Body of pancreas (tissue), 4 donors: Measurements from ENCODE around the gene NPHP1. TPM values are rescaled to one million over a fixed set of nuclear protein-coding genes. Genes with fewer than 3 reads are reported as not detected.
"Not testable (repeated sequence)": the region's sequence is repeated elsewhere in the genome, so short reads cannot be mapped to it uniquely, and the experiment has no call there.

Source experiments
- ATAC-seq: fragments of 150-250 bp; one replicate; pipeline ENCODE4 v1.9.1; 2016
- DNase-seq, 4 donors: peaks; one replicate each; pipeline ENCODE4 v3.0.0-alpha.2; 2019
- H3K27ac ChIP-seq, 4 donors: fragments of 200-600 bp; sonication (generic); 1 replicate in 3 of 4; 2 replicates in 1 of 4; pipeline versions ENCODE4 v1.5.1 to v1.6.1; 2016 to 2019; ENCODE audit warnings: mild to moderate bottlenecking in 1 of 4, mixed read lengths in 1 of 4, moderate library complexity in 1 of 4
- H3K27me3 ChIP-seq, 2 donors: fragments of 200-600 bp; sonication (generic); one replicate each; pipeline ENCODE4 v1.6.0; 2016; ENCODE audit warnings: mild to moderate bottlenecking in 1 of 2
- H3K36me3 ChIP-seq, 2 donors: fragments of 200-600 bp; sonication (generic); replicated peaks in 1 of 2; 2 replicates each; pipeline ENCODE4 v1.5.1; 2016; ENCODE audit warnings: low read depth in 2 of 2; ENCODE audit not compliant: insufficient read depth in 1 of 2
- H3K4me1 ChIP-seq: fragments of 200-600 bp; sonication (generic); one replicate; pipeline ENCODE4 v1.6.0; 2016
- H3K4me3 ChIP-seq, 2 donors: fragments of 200-600 bp; sonication (generic); 1 replicate in 1 of 2; 2 replicates in 1 of 2; pipeline ENCODE4 v1.5.1; 2016 to 2019
- H3K9me3 ChIP-seq, 3 donors: fragments of 200-600 bp; sonication (generic); 1 replicate in 2 of 3; 2 replicates in 1 of 3; pipeline ENCODE4 v1.5.1; 2016
- POLR2A ChIP-seq, 3 donors: fragments of 450-650 bp; IDR thresholded peaks; one replicate each; pipeline ENCODE4 v1.6.1; 2016; ENCODE audit warnings: antibody characterized with exemption in 3 of 3, mild to moderate bottlenecking in 2 of 3
- WGBS, 2 donors: methylation state at CpG; one replicate each; pipeline ENCODE4 v1.1.5; 2017; 5-methylcytosine and 5-hydroxymethylcytosine counted together
- intact Hi-C: fragments of 100-400 bp; cut with DNase I; formaldehyde crosslinking; loops from one replicate; pipeline ENCODE4 v1.15.1; 2023
- total RNA-seq, 2 donors: library from RNA; depleted of rRNA; stranded (reverse); fragments of >200 nt; gene quantifications; one replicate each; pipeline ENCODE4 v1.1.0, GENCODE V29; 2016
- TF ChIP-seq, protein P1 (sequence below), 7 experiments: fragments of 450-650 bp in 4 of 7; fragments of 200-600 bp in 3 of 7; sonication (generic) in 3 of 7; IDR thresholded peaks; one replicate each; pipeline ENCODE4 v1.5.1; 2016 to 2019; ENCODE audit warnings: antibody characterized with exemption in 7 of 7

The NPHP1 gene
- total RNA-seq, 2 donors from 2014 or later = 1.3 to 3.6 TPM

DNA sequence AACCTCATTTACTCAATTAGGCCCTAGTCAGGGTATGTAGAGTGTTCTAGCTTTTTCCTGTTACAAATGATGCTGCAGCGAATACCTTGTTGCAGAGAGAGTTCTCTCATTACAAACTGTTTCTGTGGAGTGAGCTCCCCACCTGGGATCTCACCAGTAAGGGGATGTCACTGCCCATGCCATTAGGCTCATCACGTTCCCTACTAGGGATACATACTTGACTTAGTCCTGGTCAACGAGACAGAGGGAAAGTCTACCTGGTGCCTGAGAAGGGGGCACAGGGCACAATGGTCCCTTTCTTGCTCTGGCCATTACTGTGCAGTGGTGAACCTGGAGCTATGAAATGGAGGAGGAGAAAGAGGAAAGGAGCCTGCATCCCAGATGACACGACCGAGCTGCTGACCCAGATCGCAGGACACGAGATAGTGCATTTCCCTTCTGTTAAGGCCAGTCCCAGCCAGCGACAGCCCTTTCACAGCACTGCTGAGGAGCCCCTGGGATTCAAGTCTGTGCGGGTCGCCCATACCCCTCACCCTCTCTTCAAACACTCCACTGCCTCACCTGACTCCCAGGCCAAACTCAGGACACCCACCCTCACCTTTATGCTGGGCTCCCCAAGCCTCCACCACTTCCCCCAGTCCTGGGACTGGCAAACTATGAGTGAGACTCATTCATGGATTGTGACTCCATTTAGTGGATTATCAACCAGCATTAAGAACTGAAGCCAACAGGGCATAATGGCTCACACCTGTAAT lies 105.2 kb downstream of the NPHP1 start:
- intact Hi-C loops = no loop called here
- peak overlapping the region in 3 of 4 donors; percentile 80 to 88 (median 82) for H3K27ac ChIP-seq
- WGBS, 2 donors = 74 to 75% methylated on average over 6 to 10 of the region's 10 CpGs

DNA sequence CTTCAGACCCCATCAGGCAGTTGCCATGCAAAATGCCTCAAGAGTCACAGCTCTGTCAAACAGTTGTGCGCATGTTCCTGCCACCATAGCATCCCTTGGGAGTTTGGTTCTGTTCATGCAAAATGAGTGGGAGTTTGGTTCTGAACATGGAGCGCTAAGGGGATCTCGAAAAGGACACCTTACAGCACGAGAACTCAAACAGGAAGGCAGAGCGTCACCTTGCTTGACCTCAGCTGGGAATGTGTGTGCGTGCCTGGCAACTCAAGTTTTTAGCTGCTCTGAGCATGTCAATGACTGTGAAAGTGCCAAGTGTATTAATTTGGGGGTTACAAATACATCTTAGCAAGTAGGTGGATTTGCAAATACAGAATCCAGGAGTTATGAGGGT lies 105.8 kb downstream of the NPHP1 start:
- Histone ChIP-seq H3K36me3 (no peaks in the 10 kb centered on the region), H3K9me3 (no peaks in the 10 kb centered on the region), H3K4me1 (peaks cover 38% of the 10 kb centered on the region), H3K27ac (no peak overlapping the region), H3K4me3 (no peak overlapping the region), H3K27me3 (no peaks in the 10 kb centered on the region)
- intact Hi-C loops = no loop called here
- DNase-seq (no peak), ATAC-seq (no peak)
- 65 to 73% methylated on average over 6 of the region's 6 CpGs for whole genome bisulfite sequencing, 2 donors
- TF ChIP-seq, protein P1, sequence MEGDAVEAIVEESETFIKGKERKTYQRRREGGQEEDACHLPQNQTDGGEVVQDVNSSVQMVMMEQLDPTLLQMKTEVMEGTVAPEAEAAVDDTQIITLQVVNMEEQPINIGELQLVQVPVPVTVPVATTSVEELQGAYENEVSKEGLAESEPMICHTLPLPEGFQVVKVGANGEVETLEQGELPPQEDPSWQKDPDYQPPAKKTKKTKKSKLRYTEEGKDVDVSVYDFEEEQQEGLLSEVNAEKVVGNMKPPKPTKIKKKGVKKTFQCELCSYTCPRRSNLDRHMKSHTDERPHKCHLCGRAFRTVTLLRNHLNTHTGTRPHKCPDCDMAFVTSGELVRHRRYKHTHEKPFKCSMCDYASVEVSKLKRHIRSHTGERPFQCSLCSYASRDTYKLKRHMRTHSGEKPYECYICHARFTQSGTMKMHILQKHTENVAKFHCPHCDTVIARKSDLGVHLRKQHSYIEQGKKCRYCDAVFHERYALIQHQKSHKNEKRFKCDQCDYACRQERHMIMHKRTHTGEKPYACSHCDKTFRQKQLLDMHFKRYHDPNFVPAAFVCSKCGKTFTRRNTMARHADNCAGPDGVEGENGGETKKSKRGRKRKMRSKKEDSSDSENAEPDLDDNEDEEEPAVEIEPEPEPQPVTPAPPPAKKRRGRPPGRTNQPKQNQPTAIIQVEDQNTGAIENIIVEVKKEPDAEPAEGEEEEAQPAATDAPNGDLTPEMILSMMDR (IDR thresholded peaks at IDR 0.05) = no peak
- no peak for TF ChIP-seq POLR2A (IDR thresholded peaks at IDR 0.05)

More for the DNA sequence above, 105.2 kb downstream of the NPHP1 start:
- H3K4me3 ChIP-seq = no peak overlapping the region
- no peaks in the 10 kb centered on the region for H3K9me3 ChIP-seq
- no peaks in the 10 kb centered on the region for H3K27me3 ChIP-seq
- TF ChIP-seq, protein P1 (IDR thresholded peaks at IDR 0.05) = no peak
- TF ChIP-seq POLR2A (IDR thresholded peaks at IDR 0.05) = no peak
- DNase-seq (no peak), ATAC-seq (no peak)
- no peaks in the 10 kb centered on the region for H3K36me3 ChIP-seq
- H3K4me1 ChIP-seq = peaks cover 44% of the 10 kb centered on the region

DNA sequence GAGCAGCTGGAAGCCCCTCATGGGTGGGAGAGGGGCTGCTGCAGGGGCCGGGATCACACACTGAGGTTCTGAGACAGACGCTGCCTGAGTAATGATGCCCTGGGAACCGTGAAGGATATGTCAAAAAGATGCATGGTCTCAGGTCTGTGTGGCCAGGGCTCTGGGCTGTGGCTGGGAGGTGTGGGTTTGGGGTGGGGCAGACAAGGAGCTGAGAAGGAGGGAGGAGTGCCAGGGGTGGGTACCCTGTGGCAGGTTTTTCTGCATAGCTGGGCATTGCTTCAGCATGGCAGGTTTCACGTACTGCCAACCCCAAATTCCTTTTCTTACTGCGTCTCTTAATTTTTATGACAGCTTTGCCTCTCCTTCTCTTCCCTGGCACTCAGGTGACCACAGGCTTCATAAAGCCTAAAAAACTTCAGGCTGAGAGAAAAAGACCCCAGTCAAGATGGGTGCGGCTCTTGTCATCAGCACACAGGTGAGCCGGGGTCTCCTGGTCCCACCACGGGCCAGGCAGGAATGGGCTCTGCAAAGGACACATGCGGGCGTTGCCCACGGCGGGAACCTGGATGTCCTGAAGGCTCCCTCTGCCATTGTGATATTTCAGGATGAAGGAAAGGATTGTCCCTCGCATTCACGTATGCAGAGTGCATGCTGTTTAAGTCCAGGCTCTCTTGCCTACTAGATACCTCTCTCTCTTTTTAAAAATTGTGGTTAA lies 107.2 kb downstream of the NPHP1 start:
- no peaks in the 10 kb centered on the region for H3K36me3 ChIP-seq
- H3K9me3 ChIP-seq = no peaks in the 10 kb centered on the region
- no peak for DNase-seq
- no peak for TF ChIP-seq POLR2A (IDR thresholded peaks at IDR 0.05)
- TF ChIP-seq, protein P1 (IDR thresholded peaks at IDR 0.05) = no peak
- 77 to 80% methylated on average over 14 of the region's 14 CpGs for WGBS, 2 donors
- H3K4me1 ChIP-seq = peaks cover 32% of the 10 kb centered on the region
- intact Hi-C loops = no loop called here
- ATAC-seq = no peak
- H3K4me3 ChIP-seq = no peak overlapping the region
- H3K27me3 ChIP-seq = no peaks in the 10 kb centered on the region
- no peak overlapping the region for H3K27ac ChIP-seq

DNA sequence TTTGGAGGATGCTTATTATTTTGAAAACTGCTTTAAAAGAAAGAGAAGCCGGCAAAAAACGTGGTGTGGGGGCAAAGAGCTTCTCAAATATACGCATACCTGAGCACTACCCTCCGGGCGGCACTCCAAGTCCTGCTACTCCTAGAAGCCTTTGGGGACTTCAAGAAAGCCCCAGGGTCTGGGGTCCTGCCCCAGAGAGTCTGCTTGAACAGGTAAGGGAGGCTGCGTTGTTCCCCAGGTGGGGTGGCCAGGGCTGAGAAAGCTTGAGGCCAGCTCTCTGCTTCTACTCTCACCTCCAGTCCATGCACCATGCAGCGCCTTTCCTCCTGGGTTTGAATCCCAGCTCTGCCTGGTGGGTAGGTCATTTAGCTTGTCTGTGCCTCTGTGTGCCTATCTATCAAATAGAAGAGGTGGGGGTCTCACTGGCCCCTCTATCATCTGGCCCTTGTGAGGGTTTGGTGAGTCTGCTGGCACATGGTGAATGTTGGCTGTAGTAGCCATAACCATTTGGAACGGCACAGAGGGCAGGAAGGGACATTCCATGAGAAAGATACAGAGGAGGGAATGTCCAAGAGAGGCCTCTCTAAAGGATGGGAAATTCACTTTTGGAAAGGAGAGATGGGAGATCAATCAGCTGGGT lies 108.7 kb downstream of the NPHP1 start:
- Histone ChIP-seq H3K27ac (no peak overlapping the region), H3K4me1 (peaks cover 20% of the 10 kb centered on the region), H3K36me3 (no peaks in the 10 kb centered on the region), H3K27me3 (no peaks in the 10 kb centered on the region), H3K9me3 (no peaks in the 10 kb centered on the region), H3K4me3 (no peak overlapping the region)
- intact Hi-C loops = no loop called here
- WGBS, 2 donors = 81 to 82% methylated on average over 8 of the region's 8 CpGs
- no peak for ATAC-seq
- no peak for DNase-seq
- TF ChIP-seq POLR2A (IDR thresholded peaks at IDR 0.05) = no peak
- TF ChIP-seq, protein P1 (IDR thresholded peaks at IDR 0.05) = no peak

DNA sequence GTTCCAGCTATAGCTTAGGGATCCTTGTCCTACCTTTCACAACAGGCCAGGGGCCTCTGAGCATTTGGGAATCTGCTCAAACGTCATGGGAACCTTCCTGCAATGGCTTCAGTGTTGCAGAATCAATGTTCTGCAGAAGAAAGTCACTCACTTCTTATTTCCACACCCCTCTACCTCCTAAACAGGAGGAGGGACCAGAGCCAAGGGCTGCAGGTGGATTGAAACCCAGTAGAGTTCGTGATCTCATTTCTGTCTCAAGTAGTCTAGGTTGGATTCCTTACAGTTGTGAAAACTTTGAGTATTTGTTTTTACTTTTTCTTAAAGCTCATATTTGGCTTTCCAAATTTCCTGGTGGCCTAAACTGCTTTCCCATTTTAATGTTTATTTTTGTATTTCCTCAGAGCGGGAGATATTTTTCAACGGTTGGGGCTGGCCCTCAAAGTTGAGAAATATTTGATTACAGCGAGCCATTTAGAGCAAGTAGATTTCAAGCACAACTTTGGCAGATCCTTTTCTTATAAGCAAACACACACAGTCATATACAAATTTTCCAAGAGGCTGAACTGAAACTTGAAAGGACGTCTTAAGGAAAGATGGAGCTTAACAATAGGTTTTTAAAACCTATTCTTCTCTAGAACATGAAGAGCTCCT lies 109.8 kb downstream of the NPHP1 start:
- intact Hi-C loops, H3K27ac ChIP-seq, ATAC-seq, H3K36me3 ChIP-seq, H3K4me3 ChIP-seq, H3K9me3 ChIP-seq, DNase-seq, H3K27me3 ChIP-seq, H3K4me1 ChIP-seq: not testable (repeated sequence)
- WGBS, 2 donors = 65 to 73% methylated on average over 4 to 5 of the region's 6 CpGs

DNA sequence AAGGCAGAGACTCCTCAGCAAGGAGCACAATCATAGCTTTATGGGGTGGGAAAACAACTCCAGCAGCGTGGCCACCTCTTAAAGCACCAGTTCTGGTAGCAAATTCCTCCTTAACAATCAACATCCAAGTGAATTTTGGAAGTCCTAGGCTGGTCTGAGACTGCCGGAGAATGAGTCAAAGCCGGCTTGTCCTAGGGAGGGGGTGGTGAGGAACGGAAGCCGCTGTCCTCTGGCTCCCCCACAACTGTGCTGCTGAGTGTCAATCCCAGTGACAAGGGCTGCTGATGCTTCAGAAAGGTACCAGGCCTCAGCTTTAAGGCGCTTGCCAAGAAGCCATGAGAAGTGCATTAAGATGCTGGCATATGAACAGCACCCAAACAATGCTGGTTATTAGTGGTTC lies 110.9 kb downstream of the NPHP1 start:
- whole genome bisulfite sequencing, 2 donors = no CpG with 5 or more reads among the region's 6 CpGs
- intact Hi-C loops, H3K27ac ChIP-seq, H3K27me3 ChIP-seq, H3K36me3 ChIP-seq, H3K4me3 ChIP-seq, ATAC-seq, H3K9me3 ChIP-seq, H3K4me1 ChIP-seq, DNase-seq: not testable (repeated sequence)

DNA sequence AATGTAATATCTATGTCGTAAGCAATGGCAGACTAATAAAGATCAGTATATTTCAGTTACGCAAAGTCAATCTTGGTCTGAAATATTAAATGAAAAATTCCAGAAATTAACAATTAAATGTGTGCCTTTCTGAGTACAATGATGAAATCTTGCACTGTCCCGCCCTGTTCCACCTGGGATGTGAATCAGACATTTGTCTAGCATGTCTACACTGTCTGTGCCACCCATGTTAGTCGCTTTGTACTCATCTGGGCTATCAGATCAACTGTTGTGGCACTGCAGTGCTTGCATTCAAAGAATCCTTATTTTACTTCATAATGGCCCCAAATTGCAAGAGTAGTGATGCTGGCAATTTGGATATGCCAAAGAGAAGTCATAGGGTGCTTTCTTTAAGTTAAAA lies 114.6 kb downstream of the NPHP1 start:
- H3K27me3 ChIP-seq, intact Hi-C loops, H3K36me3 ChIP-seq, H3K4me3 ChIP-seq, ATAC-seq, H3K4me1 ChIP-seq, DNase-seq, H3K27ac ChIP-seq, H3K9me3 ChIP-seq: not testable (repeated sequence)
- WGBS, 2 donors = 44 to 50% methylated on average over 2 of the region's 4 CpGs
